SK-N-MC (cell line): ENCODE data around the gene PDCD1LG2.
"Not testable (repeated sequence)": the region's sequence is repeated elsewhere in the genome, so short reads cannot be mapped to it uniquely, and the experiment has no call there.

Experiments used
- EZH2 ChIP-seq: fragments of 200-600 bp; sonication (generic); IDR thresholded peaks from one replicate; pipeline ENCODE4 v1.6.1; 2017; ENCODE audit warnings: antibody characterized with exemption
- FOXP2 ChIP-seq: optimal IDR thresholded peaks from 2 replicates; pipeline ENCODE3; 2011; ENCODE audit warnings: mild to moderate bottlenecking, moderate library complexity; ENCODE audit not compliant: insufficient read depth; ENCODE audit errors: extremely low read length, control extremely low read depth
- POLR2AphosphoS5 ChIP-seq: IDR thresholded peaks from 2 replicates; pipeline ENCODE4 v1.6.1; 2012; ENCODE audit warnings: mild to moderate bottlenecking, low read depth, low read length, borderline replicate concordance

DNA sequence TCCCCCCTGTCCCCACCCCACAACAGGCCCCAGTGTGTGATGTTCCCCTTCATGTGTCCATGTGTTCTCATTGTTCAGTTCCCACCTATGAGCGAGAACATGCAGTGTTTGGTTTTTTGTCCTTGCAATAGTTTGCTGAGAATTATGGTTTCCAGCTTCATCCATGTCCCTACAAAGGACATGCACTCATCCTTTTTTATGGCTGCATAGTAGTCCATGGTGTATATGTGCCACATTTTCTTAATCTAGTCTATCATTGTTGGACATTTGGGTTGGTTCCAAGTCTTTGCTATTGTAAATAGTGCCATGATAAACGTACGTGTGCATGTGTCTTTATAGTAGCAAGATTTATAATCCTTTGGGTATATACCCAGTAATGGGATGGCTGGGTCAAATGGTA lies 15.6 kb upstream of the PDCD1LG2 start:
- TF ChIP-seq POLR2AphosphoS5, EZH2, FOXP2: not testable (repeated sequence)
